ENCODE data around the gene PAX6. TPM values are rescaled to one million over a fixed set of nuclear protein-coding genes. Genes with fewer than 3 reads are reported as not detected.

Gene PAX6
- polyA plus RNA-seq, result under 1 TPM; 0.08 to 0.10 TPM

DNA sequence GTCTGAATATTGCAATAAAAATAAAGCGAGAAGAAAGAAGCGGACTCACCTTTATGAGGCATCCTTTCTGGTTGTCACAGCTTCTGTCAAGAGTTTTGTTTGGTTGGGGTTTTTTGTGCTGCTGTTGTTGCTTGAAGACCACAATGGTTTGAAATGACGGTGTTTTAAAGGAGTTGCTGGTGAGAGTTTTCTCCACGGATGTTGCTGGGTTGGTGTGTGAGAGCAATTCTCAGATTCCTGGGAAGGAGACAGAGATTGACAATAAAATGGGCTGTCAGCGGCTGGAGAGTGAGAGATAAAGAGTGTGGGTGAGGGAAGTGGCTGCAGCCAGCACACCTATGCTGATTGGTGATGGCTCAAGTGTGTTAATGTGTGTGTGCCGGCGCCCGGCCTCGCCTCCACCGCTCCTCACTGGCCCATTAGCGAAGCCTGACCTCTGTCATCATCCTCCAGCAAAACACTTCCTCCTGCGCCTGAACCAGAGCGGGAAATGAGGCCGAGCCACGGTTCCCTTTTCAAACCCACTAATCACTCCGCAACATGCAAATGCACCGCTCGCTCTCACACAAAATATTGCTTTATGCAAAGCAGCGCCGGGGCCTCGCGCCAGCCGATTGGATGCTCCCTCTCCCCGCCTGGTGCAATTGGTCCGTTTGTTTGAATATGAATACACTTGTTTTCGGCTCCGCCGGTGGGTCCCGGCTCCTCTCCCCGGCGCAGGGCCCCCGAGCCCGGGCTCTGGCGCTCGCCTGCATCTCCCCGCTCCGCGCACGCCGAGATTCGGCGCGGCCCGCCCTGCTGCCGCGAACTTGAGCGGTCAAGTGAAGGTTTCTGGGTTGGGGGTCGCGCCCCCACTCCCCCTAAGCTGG, at the start of gene PAX6:
Gene PAX6 (minus strand): TSS at position 544 of the 869 bp plus-strand sequence. CDS start 4,911 bp downstream, outside the sequence.
- Histone ChIP-seq H3K4me3 (ENCODE audit: low read depth in 1 of 2, low read length in 2 of 2) (peak within 1 kb of the TSS; percentile 32 to 42), H3K4me1 (ENCODE audit: control insufficient read depth in 2 of 2, insufficient read depth in 2 of 2, low read length in 1 of 2) (peaks cover 15 to 27% of the 10 kb centered on the region in 2 donors), H3K27me3 (ENCODE audit: control insufficient read depth in 1 of 2, insufficient read depth in 2 of 2, low read length in 2 of 2) (peaks cover 10 to 63% of the 10 kb centered on the region in 2 donors), H3K36me3 (ENCODE audit: control insufficient read depth in 2 of 2, insufficient read depth in 2 of 2, low read length in 1 of 2) (no peaks in the 10 kb centered on the region), H3K27ac (ENCODE audit: low read depth in 2 of 2, low read length in 1 of 2) (no peak within 1 kb of the TSS), H3K9me3 (ENCODE audit: control insufficient read depth in 2 of 2, insufficient read depth in 1 of 2, low read depth in 1 of 2, low read length in 1 of 2) (peaks cover 0 to 4% of the 10 kb centered on the region in 2 donors)
- 3 to 5% methylated on average over 49 of the region's 49 CpGs for WGBS, 2 donors

DNA sequence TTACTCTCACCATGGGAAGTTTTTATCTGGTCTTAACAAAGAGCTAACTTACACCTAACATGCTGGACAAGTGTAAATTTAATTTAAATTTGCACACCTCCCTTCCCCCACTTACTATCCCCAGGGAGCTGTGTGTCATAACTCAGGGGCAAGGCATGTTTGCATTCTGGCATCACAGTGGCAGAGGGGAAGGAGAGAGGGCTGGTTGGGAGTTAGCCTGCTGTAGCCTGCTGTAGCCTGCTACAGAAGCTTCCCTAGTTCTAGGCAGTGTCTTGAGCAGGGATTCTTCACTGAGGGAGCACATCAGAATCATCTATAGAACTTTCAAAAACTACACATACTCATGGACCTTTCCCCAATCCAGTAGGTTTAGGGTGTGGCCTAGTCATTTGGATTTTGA, 49.3 kb upstream of the PAX6 start:
- H3K4me1 ChIP-seq (ENCODE audit: control insufficient read depth in 2 of 2, insufficient read depth in 2 of 2, low read length in 1 of 2), result no peaks in the 10 kb centered on the region

GRCh38 chr11:31856248-31856647, 45.1 kb upstream of the PAX6 start:
- peaks cover 0 to 4% of the 10 kb centered on the region in 2 donors for H3K27me3 ChIP-seq (ENCODE audit: control insufficient read depth in 1 of 2, insufficient read depth in 2 of 2, low read length in 2 of 2)
- no peak overlapping the region for H3K27ac ChIP-seq (ENCODE audit: low read depth in 2 of 2, low read length in 1 of 2)
- H3K36me3 ChIP-seq (ENCODE audit: control insufficient read depth in 2 of 2, insufficient read depth in 2 of 2, low read length in 1 of 2), result no peaks in the 10 kb centered on the region
- H3K4me1 ChIP-seq (ENCODE audit: control insufficient read depth in 2 of 2, insufficient read depth in 2 of 2, low read length in 1 of 2), result no peaks in the 10 kb centered on the region
- no peak overlapping the region for H3K4me3 ChIP-seq (ENCODE audit: low read depth in 1 of 2, low read length in 2 of 2)
- H3K9me3 ChIP-seq (ENCODE audit: control insufficient read depth in 2 of 2, insufficient read depth in 1 of 2, low read depth in 1 of 2, low read length in 1 of 2), result no peaks in the 10 kb centered on the region

More for the DNA sequence above, 49.3 kb upstream of the PAX6 start:
- no peak overlapping the region for H3K4me3 ChIP-seq (ENCODE audit: low read depth in 1 of 2, low read length in 2 of 2)
- H3K27ac ChIP-seq (ENCODE audit: low read depth in 2 of 2, low read length in 1 of 2), result no peak overlapping the region
- peaks cover 0 to 4% of the 10 kb centered on the region in 2 donors for H3K27me3 ChIP-seq (ENCODE audit: control insufficient read depth in 1 of 2, insufficient read depth in 2 of 2, low read length in 2 of 2)
- H3K9me3 ChIP-seq (ENCODE audit: control insufficient read depth in 2 of 2, insufficient read depth in 1 of 2, low read depth in 1 of 2, low read length in 1 of 2), result no peaks in the 10 kb centered on the region
- no peaks in the 10 kb centered on the region for H3K36me3 ChIP-seq (ENCODE audit: control insufficient read depth in 2 of 2, insufficient read depth in 2 of 2, low read length in 1 of 2)

- no peaks in the 10 kb centered on the region for H3K4me1 ChIP-seq (ENCODE audit: control insufficient read depth in 2 of 2, insufficient read depth in 2 of 2, low read length in 1 of 2)
- H3K36me3 ChIP-seq (ENCODE audit: control insufficient read depth in 2 of 2, insufficient read depth in 2 of 2, low read length in 1 of 2), result no peaks in the 10 kb centered on the region
- no peaks in the 10 kb centered on the region for H3K9me3 ChIP-seq (ENCODE audit: control insufficient read depth in 2 of 2, insufficient read depth in 1 of 2, low read depth in 1 of 2, low read length in 1 of 2)
- H3K27ac ChIP-seq (ENCODE audit: low read depth in 2 of 2, low read length in 1 of 2), result no peak overlapping the region
- no peak overlapping the region for H3K4me3 ChIP-seq (ENCODE audit: low read depth in 1 of 2, low read length in 2 of 2)
- H3K27me3 ChIP-seq (ENCODE audit: control insufficient read depth in 1 of 2, insufficient read depth in 2 of 2, low read length in 2 of 2), result peaks cover 0 to 4% of the 10 kb centered on the region in 2 donors
- WGBS, 2 donors, result 95 to 100% methylated on average over 1 of the region's 1 CpG
Measured at GRCh38 chr11:31855466-31855865, 44.3 kb upstream of the PAX6 start.

DNA sequence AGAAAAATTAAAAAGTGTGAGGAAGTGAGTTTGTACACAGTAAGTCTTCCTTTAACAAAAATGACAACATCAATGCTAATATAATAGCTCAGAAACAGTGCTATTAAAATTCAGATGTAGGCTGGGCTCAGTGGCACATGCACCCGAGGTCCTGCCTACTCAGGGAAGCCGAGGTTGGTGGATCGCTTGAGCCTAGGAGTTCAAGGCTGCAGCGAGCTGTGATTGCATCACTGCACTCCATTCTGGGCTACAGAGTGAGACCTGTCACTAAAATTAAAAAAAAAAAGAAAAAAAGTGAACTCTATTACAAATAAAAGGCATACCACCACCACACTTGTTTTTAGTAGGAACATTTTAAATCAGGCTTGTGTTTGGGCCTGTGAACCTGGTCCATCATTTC, 39.2 kb upstream of the PAX6 start:
- H3K4me1 ChIP-seq (ENCODE audit: control insufficient read depth in 2 of 2, insufficient read depth in 2 of 2, low read length in 1 of 2), result no peaks in the 10 kb centered on the region
- 80 to 88% methylated on average over 4 of the region's 4 CpGs for WGBS, 2 donors
- no peaks in the 10 kb centered on the region for H3K9me3 ChIP-seq (ENCODE audit: control insufficient read depth in 2 of 2, insufficient read depth in 1 of 2, low read depth in 1 of 2, low read length in 1 of 2)

GRCh38 chr11:31847761-31848160, 36.6 kb upstream of the PAX6 start:
- H3K4me1 ChIP-seq (ENCODE audit: control insufficient read depth in 2 of 2, insufficient read depth in 2 of 2, low read length in 1 of 2), result no peaks in the 10 kb centered on the region
- H3K36me3 ChIP-seq (ENCODE audit: control insufficient read depth in 2 of 2, insufficient read depth in 2 of 2, low read length in 1 of 2), result no peaks in the 10 kb centered on the region
- H3K9me3 ChIP-seq (ENCODE audit: control insufficient read depth in 2 of 2, insufficient read depth in 1 of 2, low read depth in 1 of 2, low read length in 1 of 2), result no peaks in the 10 kb centered on the region
- peaks cover 0 to 3% of the 10 kb centered on the region in 2 donors for H3K27me3 ChIP-seq (ENCODE audit: control insufficient read depth in 1 of 2, insufficient read depth in 2 of 2, low read length in 2 of 2)
- no peak overlapping the region for H3K27ac ChIP-seq (ENCODE audit: low read depth in 2 of 2, low read length in 1 of 2)
- 67 to 80% methylated on average over 2 of the region's 2 CpGs for WGBS, 2 donors
- no peak overlapping the region for H3K4me3 ChIP-seq (ENCODE audit: low read depth in 1 of 2, low read length in 2 of 2)

More for the DNA sequence above, 39.2 kb upstream of the PAX6 start:
- no peaks in the 10 kb centered on the region for H3K27me3 ChIP-seq (ENCODE audit: control insufficient read depth in 1 of 2, insufficient read depth in 2 of 2, low read length in 2 of 2)
- H3K4me3 ChIP-seq (ENCODE audit: low read depth in 1 of 2, low read length in 2 of 2), result no peak overlapping the region
- H3K36me3 ChIP-seq (ENCODE audit: control insufficient read depth in 2 of 2, insufficient read depth in 2 of 2, low read length in 1 of 2), result no peaks in the 10 kb centered on the region
- no peak overlapping the region for H3K27ac ChIP-seq (ENCODE audit: low read depth in 2 of 2, low read length in 1 of 2)

DNA sequence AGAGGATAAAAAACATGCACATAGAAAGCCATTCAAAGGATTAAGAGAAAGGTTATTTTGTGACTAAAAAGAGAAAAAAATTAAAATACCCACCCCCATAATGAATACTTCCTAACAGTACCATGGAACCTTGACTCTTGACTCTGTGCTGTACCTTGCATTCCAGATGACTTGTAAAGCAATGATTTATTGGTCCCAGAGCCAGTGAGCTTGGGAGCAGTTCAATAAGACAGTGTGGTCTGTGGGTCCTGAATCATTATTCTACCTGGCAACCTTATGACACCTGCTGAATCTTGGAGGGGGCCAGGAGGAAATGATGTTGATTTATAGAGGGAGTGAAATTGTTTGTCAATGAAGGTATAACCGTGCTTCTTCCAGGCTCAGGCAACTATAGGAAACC, 34.2 kb upstream of the PAX6 start:
- Histone ChIP-seq H3K9me3 (ENCODE audit: control insufficient read depth in 2 of 2, insufficient read depth in 1 of 2, low read depth in 1 of 2, low read length in 1 of 2) (no peaks in the 10 kb centered on the region), H3K36me3 (ENCODE audit: control insufficient read depth in 2 of 2, insufficient read depth in 2 of 2, low read length in 1 of 2) (no peaks in the 10 kb centered on the region), H3K27me3 (ENCODE audit: control insufficient read depth in 1 of 2, insufficient read depth in 2 of 2, low read length in 2 of 2) (peaks cover 0 to 8% of the 10 kb centered on the region in 2 donors), H3K27ac (ENCODE audit: low read depth in 2 of 2, low read length in 1 of 2) (no peak overlapping the region), H3K4me1 (ENCODE audit: control insufficient read depth in 2 of 2, insufficient read depth in 2 of 2, low read length in 1 of 2) (no peaks in the 10 kb centered on the region), H3K4me3 (ENCODE audit: low read depth in 1 of 2, low read length in 2 of 2) (no peak overlapping the region)
- WGBS, 2 donors, result 73 to 77% methylated on average over 1 of the region's 1 CpG

GRCh38 chr11:31844351-31844750, 33.2 kb upstream of the PAX6 start:
- H3K4me1 ChIP-seq (ENCODE audit: control insufficient read depth in 2 of 2, insufficient read depth in 2 of 2, low read length in 1 of 2), result no peaks in the 10 kb centered on the region
- no peaks in the 10 kb centered on the region for H3K36me3 ChIP-seq (ENCODE audit: control insufficient read depth in 2 of 2, insufficient read depth in 2 of 2, low read length in 1 of 2)
- peaks cover 0 to 8% of the 10 kb centered on the region in 2 donors for H3K27me3 ChIP-seq (ENCODE audit: control insufficient read depth in 1 of 2, insufficient read depth in 2 of 2, low read length in 2 of 2)
- H3K4me3 ChIP-seq (ENCODE audit: low read depth in 1 of 2, low read length in 2 of 2), result no peak overlapping the region
- H3K27ac ChIP-seq (ENCODE audit: low read depth in 2 of 2, low read length in 1 of 2), result no peak overlapping the region
- WGBS, 2 donors, result 45 to 47% methylated on average over 6 of the region's 6 CpGs
- no peaks in the 10 kb centered on the region for H3K9me3 ChIP-seq (ENCODE audit: control insufficient read depth in 2 of 2, insufficient read depth in 1 of 2, low read depth in 1 of 2, low read length in 1 of 2)

DNA sequence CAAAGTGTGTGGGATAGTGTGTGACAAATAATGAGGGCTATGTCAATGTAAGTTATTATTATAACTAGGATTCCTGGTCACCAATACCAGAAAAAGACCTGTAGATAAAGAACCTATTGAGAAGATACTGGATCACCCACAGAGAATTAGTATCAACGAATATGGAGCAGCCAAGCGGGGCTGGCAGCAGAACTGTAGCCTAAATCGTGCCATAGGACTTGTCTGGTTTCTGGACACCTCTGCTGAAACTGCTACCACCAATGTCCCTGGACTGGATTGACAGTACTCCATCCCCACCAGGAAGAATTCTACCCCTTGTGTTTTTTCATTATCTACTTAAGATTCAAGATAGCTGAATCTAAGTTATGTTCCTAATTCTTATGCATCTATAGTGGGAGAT, 30.3 kb upstream of the PAX6 start:
- 79 to 86% methylated on average over 3 of the region's 3 CpGs for WGBS, 2 donors

GRCh38 chr11:31834237-31834636, 23.1 kb upstream of the PAX6 start:
- Histone ChIP-seq H3K27me3 (ENCODE audit: control insufficient read depth in 1 of 2, insufficient read depth in 2 of 2, low read length in 2 of 2) (peaks cover 0 to 6% of the 10 kb centered on the region in 2 donors), H3K9me3 (ENCODE audit: control insufficient read depth in 2 of 2, insufficient read depth in 1 of 2, low read depth in 1 of 2, low read length in 1 of 2) (no peaks in the 10 kb centered on the region), H3K36me3 (ENCODE audit: control insufficient read depth in 2 of 2, insufficient read depth in 2 of 2, low read length in 1 of 2) (no peaks in the 10 kb centered on the region), H3K27ac (ENCODE audit: low read depth in 2 of 2, low read length in 1 of 2) (no peak overlapping the region), H3K4me3 (ENCODE audit: low read depth in 1 of 2, low read length in 2 of 2) (no peak overlapping the region), H3K4me1 (ENCODE audit: control insufficient read depth in 2 of 2, insufficient read depth in 2 of 2, low read length in 1 of 2) (no peaks in the 10 kb centered on the region)
- 28 to 38% methylated on average over 1 of the region's 1 CpG for WGBS, 2 donors

More for the DNA sequence above, 30.3 kb upstream of the PAX6 start:
- H3K9me3 ChIP-seq (ENCODE audit: control insufficient read depth in 2 of 2, insufficient read depth in 1 of 2, low read depth in 1 of 2, low read length in 1 of 2), result no peaks in the 10 kb centered on the region
- H3K27me3 ChIP-seq (ENCODE audit: control insufficient read depth in 1 of 2, insufficient read depth in 2 of 2, low read length in 2 of 2), result peaks cover 0 to 8% of the 10 kb centered on the region in 2 donors
- H3K36me3 ChIP-seq (ENCODE audit: control insufficient read depth in 2 of 2, insufficient read depth in 2 of 2, low read length in 1 of 2), result no peaks in the 10 kb centered on the region
- H3K4me3 ChIP-seq (ENCODE audit: low read depth in 1 of 2, low read length in 2 of 2), result no peak overlapping the region
- H3K4me1 ChIP-seq (ENCODE audit: control insufficient read depth in 2 of 2, insufficient read depth in 2 of 2, low read length in 1 of 2), result no peaks in the 10 kb centered on the region
- H3K27ac ChIP-seq (ENCODE audit: low read depth in 2 of 2, low read length in 1 of 2), result no peak overlapping the region
